HG03457 (cell line): ENCODE data around the gene CCDC60.
"Not testable (repeated sequence)": the region's sequence is repeated elsewhere in the genome, so short reads cannot be mapped to it uniquely, and the experiment has no call there.

Experiments used
- ATAC-seq: cut with Tn5 transposase; IDR thresholded peaks from one replicate; pipeline ENCODE4 v1.9.1; 2021; ENCODE audit warnings: moderate number of reproducible peaks; ENCODE audit not compliant: unreplicated experiment

CCDC60 gene

GRCh38 chr12:119328111-119328510, 6.4 kb upstream of the CCDC60 start:
- no peak for ATAC-seq

- no peak for ATAC-seq
Measured at GRCh38 chr12:119338593-119339363, 4.2 kb downstream of the CCDC60 start.

- no peak for ATAC-seq
Measured at GRCh38 chr12:119340578-119340977, 6.0 kb downstream of the CCDC60 start.

- ATAC-seq, result no peak
Measured at GRCh38 chr12:119341020-119341419, 6.5 kb downstream of the CCDC60 start.

- ATAC-seq, result no peak
Measured at GRCh38 chr12:119341988-119342387, 7.5 kb downstream of the CCDC60 start.

GRCh38 chr12:119343130-119343529, 8.6 kb downstream of the CCDC60 start:
- no peak for ATAC-seq

GRCh38 chr12:119354172-119354571, 19.6 kb downstream of the CCDC60 start:
- no peak for ATAC-seq

- not testable (repeated sequence) for ATAC-seq
Measured at GRCh38 chr12:119360366-119360765, 25.8 kb downstream of the CCDC60 start.

- no peak for ATAC-seq
Measured at GRCh38 chr12:119363037-119363436, 28.5 kb downstream of the CCDC60 start.

- no peak for ATAC-seq
Measured at GRCh38 chr12:119363490-119363889, 29.0 kb downstream of the CCDC60 start.

- ATAC-seq, result no peak
Measured at GRCh38 chr12:119365451-119365850, 30.9 kb downstream of the CCDC60 start.

- no peak for ATAC-seq
Measured at GRCh38 chr12:119366007-119366406, 31.5 kb downstream of the CCDC60 start.

- ATAC-seq, result no peak
Measured at GRCh38 chr12:119369161-119369560, 34.6 kb downstream of the CCDC60 start.

GRCh38 chr12:119369907-119370546, 35.5 kb downstream of the CCDC60 start:
- ATAC-seq, result no peak

- no peak for ATAC-seq
Measured at GRCh38 chr12:119372540-119372939, 38.0 kb downstream of the CCDC60 start.

- no peak for ATAC-seq
Measured at GRCh38 chr12:119373001-119373400, 38.5 kb downstream of the CCDC60 start.

- no peak for ATAC-seq
Measured at GRCh38 chr12:119373666-119374065, 39.1 kb downstream of the CCDC60 start.

- ATAC-seq, result no peak
Measured at GRCh38 chr12:119374635-119375034, 40.1 kb downstream of the CCDC60 start.

GRCh38 chr12:119375075-119375882, 40.8 kb downstream of the CCDC60 start:
- ATAC-seq, result no peak

- no peak for ATAC-seq
Measured at GRCh38 chr12:119375883-119376190, 41.3 kb downstream of the CCDC60 start.

- ATAC-seq, result no peak
Measured at GRCh38 chr12:119378903-119379302, 44.4 kb downstream of the CCDC60 start.
